ENCODE data around the gene ZFPL1.

DNA sequence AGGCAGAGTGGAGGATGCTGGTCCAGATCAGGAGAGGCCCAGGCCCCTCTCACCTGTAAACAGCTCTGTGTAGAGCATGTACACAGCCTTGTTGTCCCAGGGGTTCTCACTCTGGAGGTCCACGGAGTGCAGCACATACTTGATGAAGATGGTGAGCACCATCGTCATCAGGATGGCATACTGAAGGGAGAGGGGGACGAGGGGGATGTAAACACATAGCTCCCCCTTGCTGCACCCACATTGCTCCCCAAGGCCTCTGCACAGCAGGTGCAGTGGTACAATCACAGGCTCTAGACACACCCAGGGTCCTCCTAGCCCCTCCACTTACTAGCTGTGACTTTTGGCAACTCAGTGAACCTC, 47.4 kb downstream of the ZFPL1 start:
- TF ChIP-seq CTCF (IDR thresholded peaks at IDR 0.05 in 4 of 5, conservative IDR thresholded peaks at IDR 0.05 in 1 of 5) = no peak
- no peak for TF ChIP-seq POLR2A (IDR thresholded peaks at IDR 0.05)
